ENCODE data around the gene TMEM82. TPM values are rescaled to one million over a fixed set of nuclear protein-coding genes. Genes with fewer than 3 reads are reported as not detected.

Gene TMEM82
- polyA plus RNA-seq, 1 donor from 2014 or later, result not detected

DNA sequence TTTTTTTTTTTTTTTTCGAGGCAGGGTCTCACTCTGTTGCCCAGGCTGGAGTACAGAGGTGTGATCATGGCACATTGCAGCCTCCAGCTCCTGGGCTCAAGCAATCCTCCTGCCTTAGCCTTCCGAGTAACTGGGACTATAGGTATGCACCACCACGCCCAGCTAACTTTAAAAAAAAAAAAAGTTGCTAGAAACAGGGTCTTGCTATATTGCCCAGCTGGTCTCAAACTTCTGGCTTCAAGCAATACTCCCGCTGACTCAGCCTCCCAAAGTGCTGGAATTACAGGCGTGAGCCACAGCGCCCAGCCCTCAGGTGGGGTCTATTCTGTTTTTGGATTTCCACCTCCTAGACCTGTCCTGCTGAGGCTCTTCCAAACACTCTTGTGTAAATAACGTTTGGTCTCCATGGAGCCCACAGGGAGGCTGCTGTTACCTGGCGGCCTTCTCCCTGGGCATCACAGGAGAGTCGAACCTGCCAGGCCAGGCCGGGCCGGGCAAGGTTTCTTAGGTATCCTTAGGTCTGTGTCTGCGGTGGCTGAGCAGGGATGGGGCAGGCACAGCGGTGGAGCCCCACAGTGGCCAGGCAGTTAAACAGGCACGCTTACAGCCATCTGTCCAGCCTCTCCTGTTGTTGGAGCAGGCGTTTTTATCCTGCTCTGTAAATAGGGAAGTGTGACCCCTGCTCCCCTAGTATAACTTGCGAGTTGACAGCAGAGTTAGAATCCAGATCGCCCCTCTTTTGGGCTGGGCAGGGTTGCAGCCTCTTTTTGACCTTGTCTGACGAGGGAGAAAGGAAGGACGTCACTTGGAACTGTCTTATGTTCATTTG, 39.4 kb upstream of the TMEM82 start:
- Histone ChIP-seq H3K9ac (ENCODE audit: low read length) (no peak overlapping the region), H4K20me1 (ENCODE audit: insufficient read depth) (no peaks in the 10 kb centered on the region), H3K9me2 (ENCODE audit: insufficient read depth, low read length) (no peaks in the 10 kb centered on the region), H3K36me3 (ENCODE audit: insufficient read depth, low read length) (no peaks in the 10 kb centered on the region), H3K9me3 (ENCODE audit: low read length) (no peaks in the 10 kb centered on the region), H3K79me2 (replicated peaks; ENCODE audit: insufficient read depth, low read length) (no peaks in the 10 kb centered on the region), H3K27me3 (ENCODE audit: insufficient read depth, low read depth, low read length) (no peaks in the 10 kb centered on the region), H3K4me3 (ENCODE audit: low read length) (no peak overlapping the region), H2AFZ (ENCODE audit: low read depth, low read length) (no peak overlapping the region), H3K27ac (ENCODE audit: low read length) (no peak overlapping the region), H3F3A (ENCODE audit: insufficient read depth, low read length, poor library complexity, severe bottlenecking) (no peaks in the 10 kb centered on the region), H3K4me2 (ENCODE audit: low read length) (no peak overlapping the region)
- no peak for TF ChIP-seq EZH2 (IDR thresholded peaks at IDR 0.05; ENCODE audit: borderline replicate concordance, insufficient read depth, low read length, poor library complexity, severe bottlenecking)
- TF ChIP-seq REST (IDR thresholded peaks at IDR 0.05; ENCODE audit: borderline replicate concordance), result no peak
- no peak for TF ChIP-seq RAD21 (conservative IDR thresholded peaks at IDR 0.05)
- TF ChIP-seq MXI1 (conservative IDR thresholded peaks at IDR 0.05; ENCODE audit: poor library complexity, severe bottlenecking), result no peak
- no peak for TF ChIP-seq SMC3 (conservative IDR thresholded peaks at IDR 0.05; ENCODE audit: poor library complexity)
- no peak for TF ChIP-seq POLR2AphosphoS5 (IDR thresholded peaks at IDR 0.05)
- no peak for TF ChIP-seq TAF1 (IDR thresholded peaks at IDR 0.05; ENCODE audit: low read depth)
- TF ChIP-seq CTCF (IDR thresholded peaks at IDR 0.05; ENCODE audit: poor library complexity, severe bottlenecking), result no peak
- no peak for TF ChIP-seq EP300 (conservative IDR thresholded peaks at IDR 0.05; ENCODE audit: poor library complexity, severe bottlenecking)

GRCh38 chr1:15703562-15703961, 38.7 kb upstream of the TMEM82 start:
- Histone ChIP-seq H3K27me3 (ENCODE audit: insufficient read depth, low read depth, low read length) (no peaks in the 10 kb centered on the region), H3K4me2 (ENCODE audit: low read length) (no peak overlapping the region), H3K4me3 (ENCODE audit: low read length) (no peak overlapping the region), H3K9me3 (ENCODE audit: low read length) (no peaks in the 10 kb centered on the region), H3K9me2 (ENCODE audit: insufficient read depth, low read length) (no peaks in the 10 kb centered on the region), H3K9ac (ENCODE audit: low read length) (no peak overlapping the region), H3F3A (ENCODE audit: insufficient read depth, low read length, poor library complexity, severe bottlenecking) (no peaks in the 10 kb centered on the region), H3K36me3 (ENCODE audit: insufficient read depth, low read length) (no peaks in the 10 kb centered on the region), H4K20me1 (ENCODE audit: insufficient read depth) (no peaks in the 10 kb centered on the region), H3K27ac (ENCODE audit: low read length) (no peak overlapping the region), H3K79me2 (replicated peaks; ENCODE audit: insufficient read depth, low read length) (no peaks in the 10 kb centered on the region), H2AFZ (ENCODE audit: low read depth, low read length) (no peak overlapping the region)
- no peak for TF ChIP-seq RAD21 (conservative IDR thresholded peaks at IDR 0.05)
- TF ChIP-seq EZH2 (IDR thresholded peaks at IDR 0.05; ENCODE audit: borderline replicate concordance, insufficient read depth, low read length, poor library complexity, severe bottlenecking), result no peak
- no peak for TF ChIP-seq POLR2AphosphoS5 (IDR thresholded peaks at IDR 0.05)
- TF ChIP-seq CTCF (IDR thresholded peaks at IDR 0.05; ENCODE audit: poor library complexity, severe bottlenecking), result no peak
- no peak for TF ChIP-seq MXI1 (conservative IDR thresholded peaks at IDR 0.05; ENCODE audit: poor library complexity, severe bottlenecking)
- TF ChIP-seq SMC3 (conservative IDR thresholded peaks at IDR 0.05; ENCODE audit: poor library complexity), result no peak
- TF ChIP-seq TAF1 (IDR thresholded peaks at IDR 0.05; ENCODE audit: low read depth), result no peak
- no peak for TF ChIP-seq REST (IDR thresholded peaks at IDR 0.05; ENCODE audit: borderline replicate concordance)
